HG02973 (cell line): ENCODE measurements around the gene BDKRB2.

Experiments used
- ATAC-seq: cut with Tn5 transposase; IDR thresholded peaks from one replicate; pipeline ENCODE4 v1.9.1; 2021; ENCODE audit warnings: moderate library complexity; ENCODE audit not compliant: unreplicated experiment

BDKRB2 gene

DNA sequence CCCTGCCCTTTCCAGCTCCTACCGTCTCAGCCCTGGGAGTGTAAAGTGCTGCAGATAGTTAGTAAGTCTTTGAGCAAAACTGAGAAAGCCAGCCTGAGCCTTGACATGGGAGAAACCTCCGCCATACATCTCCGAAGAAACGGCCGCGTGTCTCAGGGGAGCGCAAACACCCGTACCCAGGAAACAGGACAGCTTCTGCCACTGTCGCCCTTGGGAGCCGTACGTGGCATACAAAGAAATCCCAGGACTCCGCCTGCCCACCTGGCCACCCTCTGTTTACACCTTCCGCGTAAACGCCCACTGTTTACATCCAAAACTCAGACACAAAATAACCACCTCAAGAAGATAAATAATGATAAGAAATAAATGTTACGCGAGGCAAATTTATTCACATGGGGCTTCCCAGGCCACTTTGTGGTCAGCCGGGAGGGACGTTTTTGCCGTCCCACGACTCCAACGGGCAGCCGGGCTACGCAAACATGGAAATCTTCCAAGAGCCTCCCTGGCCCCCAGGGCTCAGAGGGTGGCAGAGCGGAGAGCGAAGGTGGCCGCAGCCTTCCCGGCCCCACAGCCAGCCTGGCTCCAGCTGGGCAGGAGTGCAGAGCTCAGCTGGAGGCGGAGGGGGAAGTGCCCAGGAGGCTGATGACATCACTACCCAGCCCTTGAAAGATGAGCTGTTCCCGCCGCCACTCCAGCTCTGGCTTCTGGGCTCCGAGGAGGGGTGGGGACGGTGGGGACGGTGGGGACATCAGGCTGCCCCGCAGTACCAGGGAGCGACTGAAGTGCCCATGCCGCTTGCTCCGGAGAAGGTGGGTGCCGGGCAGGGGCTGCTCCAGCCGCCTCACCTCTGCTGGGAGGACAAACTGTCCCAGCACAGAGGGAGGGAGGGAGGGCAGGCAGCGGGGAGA is at the start of gene BDKRB2:
TSS of gene BDKRB2 (plus strand) at position 689 of the 908 bp plus-strand sequence. CDS start 32,269 bp downstream, outside the sequence.
- no peak for ATAC-seq

DNA sequence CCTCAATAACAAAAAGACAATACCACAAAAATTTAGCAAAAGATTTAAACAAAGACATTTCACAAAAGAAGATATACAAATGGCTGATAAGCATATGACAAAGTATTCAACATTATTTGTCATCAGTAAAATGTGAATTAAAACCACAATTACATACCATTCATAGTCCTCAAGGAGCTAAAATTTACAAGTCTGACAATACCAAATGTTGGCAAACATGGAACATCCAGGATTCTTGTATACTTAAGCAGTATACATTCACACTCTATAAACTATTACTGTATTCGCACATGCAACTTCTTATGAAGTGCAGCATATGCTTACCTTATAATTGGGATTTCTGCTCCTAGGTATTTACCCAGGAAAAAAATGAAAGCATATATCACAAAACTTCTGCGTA is 49.7 kb upstream of the BDKRB2 start:
- ATAC-seq = no peak

GRCh38 chr14:96156804-96157760 is 47.6 kb upstream of the BDKRB2 start:
- no peak for ATAC-seq

DNA sequence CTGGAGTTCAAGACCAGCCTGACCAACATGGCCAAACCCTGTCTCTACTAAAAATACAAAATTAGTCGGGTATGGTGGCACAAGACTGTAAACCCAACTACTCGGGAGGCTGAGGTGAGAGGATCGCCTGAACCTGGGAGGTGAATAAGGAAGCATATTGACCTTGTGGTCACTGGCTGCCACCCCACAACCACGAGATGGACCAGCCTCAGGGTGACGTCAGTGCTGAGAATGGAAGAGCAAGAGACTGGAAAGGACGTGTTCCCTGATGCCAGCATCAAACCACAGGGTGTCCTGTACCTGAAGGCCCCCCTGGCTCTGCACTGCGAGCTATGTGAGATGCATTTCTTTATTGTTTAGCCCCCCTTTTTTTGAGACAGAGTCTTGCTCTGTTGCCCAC is 45.9 kb upstream of the BDKRB2 start:
- ATAC-seq = no peak

- no peak for ATAC-seq
These were observed 44.3 kb upstream of the BDKRB2 start for GRCh38 chr14:96160076-96160912.

GRCh38 chr14:96160913-96161310 is 43.7 kb upstream of the BDKRB2 start:
- no peak for ATAC-seq

- ATAC-seq = no peak
These were observed 43.0 kb upstream of the BDKRB2 start for GRCh38 chr14:96161636-96162035.

DNA sequence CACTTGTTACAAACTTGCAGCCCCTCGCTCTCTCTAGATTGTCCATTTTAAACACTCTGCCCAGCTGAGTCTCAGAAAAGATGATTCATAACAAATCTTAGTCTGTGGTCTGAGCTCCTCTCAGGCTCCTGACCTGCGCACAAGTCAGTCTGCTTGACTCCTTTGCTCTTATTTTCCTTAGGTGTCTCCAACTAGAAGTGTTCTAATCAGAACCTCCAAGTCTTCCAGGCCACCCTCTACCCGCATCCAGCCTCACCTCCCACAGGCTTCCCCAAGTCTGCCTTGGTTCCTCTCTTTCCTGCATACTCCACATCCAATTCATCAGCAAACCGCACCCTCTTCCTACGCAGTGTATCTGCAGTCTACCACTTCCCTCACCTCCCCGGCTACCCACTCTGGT is 42.4 kb upstream of the BDKRB2 start:
- no peak for ATAC-seq

- no peak for ATAC-seq
These were observed 41.9 kb upstream of the BDKRB2 start for GRCh38 chr14:96162741-96163140.

DNA sequence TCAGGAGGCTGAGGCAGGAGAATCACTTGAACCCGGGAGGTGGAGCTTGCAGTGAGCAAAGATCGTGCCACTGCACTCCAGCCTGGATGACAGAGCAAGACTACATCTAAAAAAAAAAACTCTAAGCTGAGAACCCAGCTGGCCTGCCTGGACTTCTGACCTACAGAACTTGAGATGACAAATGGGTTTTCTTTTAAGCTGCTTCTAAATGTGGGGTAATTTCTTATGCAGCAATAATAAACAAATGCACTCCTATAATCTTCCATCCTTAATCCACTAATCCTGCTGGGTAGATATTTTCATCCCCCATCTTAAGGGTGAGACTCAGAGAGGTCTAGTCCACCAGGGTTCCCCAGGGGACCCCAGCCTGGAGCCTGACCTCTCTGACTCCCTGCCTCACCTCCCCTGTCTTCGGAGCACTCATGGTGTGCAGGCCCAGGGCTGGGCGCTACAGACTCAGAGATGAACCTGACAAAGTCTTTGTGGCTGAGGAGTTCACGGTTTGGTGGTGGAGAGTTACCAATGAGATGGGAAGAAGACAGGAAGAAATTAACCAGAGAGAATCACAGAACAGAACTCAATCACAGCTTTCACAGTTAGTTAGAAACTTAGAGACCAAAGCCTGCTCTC is 39.7 kb upstream of the BDKRB2 start:
- no peak for ATAC-seq

GRCh38 chr14:96165493-96166436 is 38.9 kb upstream of the BDKRB2 start:
- no peak for ATAC-seq

DNA sequence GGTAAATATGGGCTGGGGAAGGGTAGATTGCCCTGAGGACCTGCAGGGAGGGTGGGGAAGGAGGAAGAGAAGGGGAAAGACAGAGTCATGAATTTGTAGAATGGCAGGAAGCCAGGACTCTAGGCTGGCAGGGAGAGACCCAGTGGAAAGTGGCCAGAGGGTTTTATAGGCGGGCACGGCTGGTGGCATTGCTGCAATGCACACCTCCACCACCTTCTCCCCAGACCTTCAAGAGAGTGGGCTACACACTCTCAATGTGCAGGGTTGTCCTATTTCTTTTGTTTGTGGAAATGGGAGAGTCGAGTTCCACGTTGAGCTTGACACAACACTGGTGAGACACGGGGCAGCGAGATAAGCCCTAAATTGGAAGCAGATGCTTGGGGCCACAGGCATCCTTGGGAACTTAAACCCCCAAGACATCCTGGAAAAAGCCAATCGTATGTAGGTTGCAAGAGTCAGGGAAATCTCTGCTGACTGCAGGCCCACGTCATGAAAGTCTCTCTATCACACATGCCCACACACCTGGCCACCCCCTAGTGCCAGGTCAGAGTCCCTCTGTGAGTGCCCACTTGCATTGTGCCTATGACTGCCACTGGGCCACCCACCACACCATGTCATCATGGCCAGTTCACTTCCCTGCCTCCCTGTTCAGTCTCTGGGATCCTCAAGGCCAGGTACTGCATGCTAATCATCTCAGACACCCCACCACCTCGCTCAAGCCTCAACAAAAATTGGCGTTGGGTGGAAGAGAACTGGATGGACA is 38.0 kb upstream of the BDKRB2 start:
- ATAC-seq = no peak

GRCh38 chr14:96167224-96168148 is 37.2 kb upstream of the BDKRB2 start:
- ATAC-seq = no peak

DNA sequence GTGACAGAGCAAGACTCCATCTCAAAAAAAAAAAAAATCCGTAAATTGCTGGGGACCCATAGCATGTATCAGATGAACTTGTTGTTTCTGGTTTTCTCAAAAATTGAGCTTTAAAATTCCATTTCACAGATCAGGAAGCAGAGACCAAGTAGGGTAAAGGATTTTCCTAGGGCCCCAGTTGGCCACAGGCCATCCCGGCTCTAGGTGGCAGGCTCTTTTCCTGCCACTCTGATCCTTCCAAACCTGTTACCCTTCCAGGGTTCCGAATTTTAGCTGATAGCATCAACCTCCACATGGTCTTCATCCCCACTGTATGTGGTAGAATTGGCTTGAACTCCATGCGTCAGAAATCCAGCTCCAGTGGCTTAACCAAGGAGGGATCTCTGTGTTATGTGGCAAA is 36.1 kb upstream of the BDKRB2 start:
- ATAC-seq = no peak

DNA sequence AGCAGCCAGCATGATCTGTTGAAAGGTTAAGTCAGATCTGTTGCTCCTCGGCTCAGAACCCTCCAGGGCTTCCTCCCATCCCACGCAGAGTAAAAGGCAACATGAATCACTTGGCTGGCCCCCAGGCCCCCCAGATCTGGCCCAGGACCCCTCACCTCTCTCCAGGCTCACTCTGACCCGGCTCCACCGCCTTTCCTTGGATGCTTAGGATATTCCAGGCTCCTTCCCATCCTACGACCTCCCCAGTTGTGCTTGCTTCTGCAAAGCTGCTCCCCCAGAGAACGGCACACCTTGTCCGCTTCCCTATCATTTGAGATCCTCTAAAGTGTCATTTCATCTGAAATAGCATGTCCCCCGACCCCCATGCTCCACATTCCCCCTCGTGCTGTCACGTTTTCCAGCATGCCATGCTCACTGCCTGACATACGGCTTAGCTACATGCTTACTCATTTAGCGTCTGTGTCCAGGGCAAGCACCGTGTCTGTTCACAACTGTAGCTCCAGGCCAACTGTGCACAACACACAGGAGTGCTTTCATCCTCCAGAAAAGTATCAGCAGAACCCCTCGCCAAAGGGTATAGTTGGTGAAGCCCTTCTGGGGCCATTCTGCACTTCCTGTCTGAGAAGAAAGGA is 33.6 kb upstream of the BDKRB2 start:
- no peak for ATAC-seq

GRCh38 chr14:96173636-96174475 is 30.8 kb upstream of the BDKRB2 start:
- ATAC-seq = no peak
